ENCODE data around the gene ATP8B2. TPM values are rescaled to one million over a fixed set of nuclear protein-coding genes. Genes with fewer than 3 reads are reported as not detected.
A peak's percentile ranks its signal among the peaks of the same experiment; 100 is the strongest.

ATP8B2 gene
- polyA plus RNA-seq, 1 donor (not counting 4 experiments of a cell fraction or from before 2014, with no cell fraction given) = 12.5 TPM

- Histone ChIP-seq H3K36me3 (ENCODE audit: control insufficient read depth in 2 of 2, extremely low read depth in 1 of 2, insufficient read depth in 2 of 2, low read length in 2 of 2) (peaks cover 1 to 3% of the 10 kb centered on the region in 2 experiments), H3K79me2 (ENCODE audit: control insufficient read depth, insufficient read depth, low read length) (no peaks in the 10 kb centered on the region), H2AFZ (ENCODE audit: control insufficient read depth, low read length) (no peak overlapping the region), H3K4me1 (ENCODE audit: control insufficient read depth, extremely low read depth, insufficient read depth, low read length) (peaks cover 17% of the 10 kb centered on the region), H3K9me3 (ENCODE audit: control insufficient read depth, low read depth, low read length) (no peaks in the 10 kb centered on the region), H3K9me1 (ENCODE audit: control insufficient read depth, extremely low read depth, insufficient read depth, low read length) (no peaks in the 10 kb centered on the region), H3K4me3 (ENCODE audit: control insufficient read depth in 2 of 3, extremely low read depth in 1 of 3, insufficient read depth in 2 of 3, low read depth in 1 of 3, low read length in 3 of 3) (no peak overlapping the region), H4K20me1 (ENCODE audit: control insufficient read depth, extremely low read depth, insufficient read depth, low read length) (no peaks in the 10 kb centered on the region), H3K27ac (ENCODE audit: control insufficient read depth, insufficient read depth, low read length) (no peak overlapping the region), H3K27me3 (ENCODE audit: control insufficient read depth, extremely low read depth, insufficient read depth, low read length) (no peaks in the 10 kb centered on the region), H3K9ac (ENCODE audit: control insufficient read depth, extremely low read depth, insufficient read depth, low read length) (no peak overlapping the region), H3K4me2 (ENCODE audit: control insufficient read depth, extremely low read depth, insufficient read depth, low read depth, low read length) (peak overlapping the region; percentile 78)
- DNase-seq (ENCODE audit: low read depth, low spot score) (no peak), FAIRE-seq (peak; percentile 59)
- dilution Hi-C loops (cut with MboI; ENCODE audit: extremely low pct_ligation_motif_present, low sequenced_read_pairs) = no loop called here
- TF ChIP-seq CTCF (optimal IDR thresholded peaks at IDR 0.05 in 1 of 3, IDR thresholded peaks at IDR 0.05 in 1 of 3, conservative IDR thresholded peaks at IDR 0.05 in 1 of 3; ENCODE audit: extremely low read depth in 1 of 3, insufficient read depth in 2 of 3, low read length in 3 of 3) = peak; percentile 39 to 58 (median 48)
- TF ChIP-seq EZH2 (IDR thresholded peaks at IDR 0.05; ENCODE audit: low read length) = no peak
Observed at GRCh38 chr1:154353460-154353904, 28.2 kb downstream of the ATP8B2 start.

DNA sequence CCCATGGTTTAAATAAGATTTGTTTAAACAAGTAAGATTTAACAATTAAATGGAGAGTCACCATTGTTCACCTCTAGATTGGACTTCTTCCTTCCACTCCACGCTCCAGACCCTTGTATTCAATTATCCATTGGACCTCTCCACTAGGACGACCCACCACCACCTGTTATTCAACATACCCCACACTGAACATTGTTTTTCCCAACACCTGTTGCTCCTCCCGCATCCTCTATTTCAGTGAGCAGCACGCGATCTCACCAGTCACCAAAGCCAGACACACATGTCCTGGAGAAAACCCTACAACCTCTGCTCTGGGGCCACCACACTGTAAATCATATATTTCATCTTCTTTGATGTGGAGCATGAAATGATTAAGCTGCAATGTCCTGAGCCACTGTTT lies 28.6 kb downstream of the ATP8B2 start:
- Histone ChIP-seq H3K27me3 (ENCODE audit: control insufficient read depth, extremely low read depth, insufficient read depth, low read length) (no peaks in the 10 kb centered on the region), H3K4me3 (ENCODE audit: control insufficient read depth in 2 of 3, extremely low read depth in 1 of 3, insufficient read depth in 2 of 3, low read depth in 1 of 3, low read length in 3 of 3) (no peak overlapping the region), H4K20me1 (ENCODE audit: control insufficient read depth, extremely low read depth, insufficient read depth, low read length) (no peaks in the 10 kb centered on the region), H3K9ac (ENCODE audit: control insufficient read depth, extremely low read depth, insufficient read depth, low read length) (no peak overlapping the region), H3K79me2 (ENCODE audit: control insufficient read depth, insufficient read depth, low read length) (no peaks in the 10 kb centered on the region), H2AFZ (ENCODE audit: control insufficient read depth, low read length) (no peak overlapping the region), H3K9me1 (ENCODE audit: control insufficient read depth, extremely low read depth, insufficient read depth, low read length) (no peaks in the 10 kb centered on the region), H3K9me3 (ENCODE audit: control insufficient read depth, low read depth, low read length) (no peaks in the 10 kb centered on the region), H3K4me1 (ENCODE audit: control insufficient read depth, extremely low read depth, insufficient read depth, low read length) (peaks cover 17% of the 10 kb centered on the region), H3K4me2 (ENCODE audit: control insufficient read depth, extremely low read depth, insufficient read depth, low read depth, low read length) (no peak overlapping the region), H3K27ac (ENCODE audit: control insufficient read depth, insufficient read depth, low read length) (no peak overlapping the region), H3K36me3 (ENCODE audit: control insufficient read depth in 2 of 2, extremely low read depth in 1 of 2, insufficient read depth in 2 of 2, low read length in 2 of 2) (peaks cover 1 to 3% of the 10 kb centered on the region in 2 experiments)
- no peak for TF ChIP-seq EZH2 (IDR thresholded peaks at IDR 0.05; ENCODE audit: low read length)
- no peak for TF ChIP-seq CTCF (optimal IDR thresholded peaks at IDR 0.05 in 1 of 3, IDR thresholded peaks at IDR 0.05 in 1 of 3, conservative IDR thresholded peaks at IDR 0.05 in 1 of 3; ENCODE audit: extremely low read depth in 1 of 3, insufficient read depth in 2 of 3, low read length in 3 of 3)
- no peak for FAIRE-seq
- dilution Hi-C loops (cut with MboI; ENCODE audit: extremely low pct_ligation_motif_present, low sequenced_read_pairs) = no loop called here
- DNase-seq (ENCODE audit: low read depth, low spot score) = no peak
